Transverse colon (tissue), 4 donors: ENCODE results near the gene LPAR2. TPM values are rescaled to one million over a fixed set of nuclear protein-coding genes. Genes with fewer than 3 reads are reported as not detected.

ENCODE experiments used
- DNase-seq: peaks from one replicate; pipeline ENCODE4 v3.0.0-alpha.2; 2019
- H3K27ac ChIP-seq, 4 donors: fragments of 200-600 bp; sonication (generic); 2 replicates each; pipeline ENCODE4 v1.5.1; 2016 to 2018; ENCODE audit warnings: inconsistent platforms in 4 of 4
- H3K27me3 ChIP-seq: fragments of 200-600 bp; sonication (generic); 2 replicates; pipeline ENCODE4 v1.5.1; 2017; ENCODE audit warnings: inconsistent platforms
- H3K36me3 ChIP-seq, 4 donors: fragments of 200-600 bp; sonication (generic); 2 replicates each; pipeline ENCODE4 v1.5.1; 2017 to 2019; ENCODE audit warnings: inconsistent platforms in 4 of 4
- H3K4me1 ChIP-seq, 4 donors: fragments of 200-600 bp; sonication (generic); 2 replicates each; pipeline ENCODE4 v1.5.1; 2017 to 2020; ENCODE audit warnings: inconsistent platforms in 4 of 4
- H3K4me3 ChIP-seq, 4 donors: fragments of 200-600 bp; sonication (generic); 1 replicate in 1 of 4; 2 replicates in 3 of 4; pipeline versions ENCODE4 v1.5.1 to v1.6.1; 2017 to 2019; ENCODE audit warnings: inconsistent platforms in 4 of 4
- H3K9me3 ChIP-seq, 2 donors: fragments of 200-600 bp; sonication (generic); 2 replicates each; pipeline ENCODE4 v1.5.1; 2017 to 2019; ENCODE audit warnings: inconsistent platforms in 2 of 2
- CTCF ChIP-seq, 5 experiments: fragments of 200-600 bp in 3 of 5; fragments of 450-650 bp in 2 of 5; sonication (generic) in 3 of 5; IDR thresholded peaks; 1 replicate in 2 of 5; 2 replicates in 3 of 5; pipeline ENCODE4 v1.5.1; 2016 to 2017; ENCODE audit warnings: antibody characterized with exemption in 5 of 5, inconsistent platforms in 3 of 5, mild to moderate bottlenecking in 2 of 5, moderate library complexity in 1 of 5
- EP300 ChIP-seq: sonication (generic); formaldehyde crosslinking; IDR thresholded peaks from one replicate; pipeline ENCODE4 v1.6.1; 2017; ENCODE audit warnings: antibody characterized with exemption, low read depth
- POLR2A ChIP-seq: fragments of 450-650 bp; IDR thresholded peaks from one replicate; pipeline ENCODE4 v1.6.1; 2016; ENCODE audit warnings: antibody characterized with exemption, mild to moderate bottlenecking, moderate library complexity
- POLR2AphosphoS5 ChIP-seq, 3 donors: sonication (generic); formaldehyde crosslinking; IDR thresholded peaks; one replicate each; pipeline ENCODE4 v1.6.1; 2016; ENCODE audit warnings: antibody characterized with exemption in 3 of 3
- WGBS, 2 donors: methylation state at CpG; one replicate each; pipeline ENCODE4 v1.1.5; 2018; ENCODE audit warnings: low coverage in 1 of 2; 5-methylcytosine and 5-hydroxymethylcytosine counted together
- in situ Hi-C, 4 donors: fragments of 200-750 bp; cut with MboI; loops; one replicate each; pipeline versions ENCODE4 v1.15.0 to v1.15.1; 2017; ENCODE audit warnings: low sequenced_read_pairs in 3 of 4, low pct_ligation_motif_present in 1 of 4, low pct_unique_long_range_greater_than_20kb in 1 of 4
- intact Hi-C: fragments of 100-400 bp; cut with DNase I; formaldehyde crosslinking; loops from one replicate; pipeline ENCODE4 v1.15.1; 2023; ENCODE audit warnings: low total_unique reads
- total RNA-seq, 4 donors: library from RNA; depleted of rRNA; stranded (reverse); fragments of >200 nt; gene quantifications; one replicate each; pipeline ENCODE4 v1.1.0, GENCODE V29; 2016

LPAR2 gene
- total RNA-seq, 4 donors from 2014 or later: 19.2 to 52.5 (median 32.6) TPM

GRCh38 chr19:19659646-19660245 lies 31.7 kb upstream of the LPAR2 start:
- H3K36me3 ChIP-seq: peaks cover 0 to 44% (median 18%) of the 10 kb centered on the region in 4 donors
- H3K9me3 ChIP-seq: no peaks in the 10 kb centered on the region
- no peak overlapping the region for H3K4me3 ChIP-seq
- 87 to 90% methylated on average over 6 to 17 of the region's 17 CpGs for WGBS, 2 donors
- H3K27ac ChIP-seq: no peak overlapping the region
- in situ Hi-C loops (no loop called here), intact Hi-C loops (no loop called here)
- H3K27me3 ChIP-seq: no peaks in the 10 kb centered on the region
- H3K4me1 ChIP-seq: peaks cover 7 to 24% (median 12%) of the 10 kb centered on the region in 4 donors
- TF ChIP-seq CTCF (IDR thresholded peaks at IDR 0.05) (no peak), EP300 (no peak)
- DNase-seq: no peak

GRCh38 chr19:19657397-19657783 lies 29.4 kb upstream of the LPAR2 start:
- TF ChIP-seq EP300 (no peak), POLR2AphosphoS5 (IDR thresholded peaks at IDR 0.05) (no peak), CTCF (IDR thresholded peaks at IDR 0.05) (no peak), POLR2A (no peak)
- 81% methylated on average over 10 of the region's 10 CpGs; no CpG with 5 or more reads in 1 of the 2 donors for WGBS, 2 donors
- in situ Hi-C loops (no loop called here), intact Hi-C loops (no loop called here)
- DNase-seq: no peak
- no peaks in the 10 kb centered on the region for H3K9me3 ChIP-seq
- peaks cover 2 to 15% (median 5%) of the 10 kb centered on the region in 4 donors for H3K4me1 ChIP-seq
- H3K27ac ChIP-seq: no peak overlapping the region
- peaks cover 0 to 62% (median 32%) of the 10 kb centered on the region in 4 donors for H3K36me3 ChIP-seq
- no peaks in the 10 kb centered on the region for H3K27me3 ChIP-seq
- H3K4me3 ChIP-seq: no peak overlapping the region

GRCh38 chr19:19656451-19657396 lies 28.7 kb upstream of the LPAR2 start:
- no peaks in the 10 kb centered on the region for H3K27me3 ChIP-seq
- H3K27ac ChIP-seq: no peak overlapping the region
- no peaks in the 10 kb centered on the region for H3K9me3 ChIP-seq
- TF ChIP-seq POLR2AphosphoS5 (IDR thresholded peaks at IDR 0.05) (no peak), EP300 (no peak), CTCF (IDR thresholded peaks at IDR 0.05) (no peak), POLR2A (no peak)
- in situ Hi-C loops: no loop called here
- WGBS, 2 donors: 95% methylated on average over 11 to 33 of the region's 33 CpGs
- peaks cover 0 to 66% (median 34%) of the 10 kb centered on the region in 4 donors for H3K36me3 ChIP-seq
- intact Hi-C loops: no loop called here
- peaks cover 0 to 8% (median 0%) of the 10 kb centered on the region in 4 donors for H3K4me1 ChIP-seq
- no peak overlapping the region for H3K4me3 ChIP-seq
- DNase-seq: no peak

GRCh38 chr19:19655641-19656343 lies 27.8 kb upstream of the LPAR2 start:
- Histone ChIP-seq H3K4me3 (no peak overlapping the region), H3K4me1 (no peaks in the 10 kb centered on the region), H3K27me3 (no peaks in the 10 kb centered on the region), H3K9me3 (no peaks in the 10 kb centered on the region), H3K36me3 (peaks cover 0 to 72% (median 36%) of the 10 kb centered on the region in 4 donors), H3K27ac (no peak overlapping the region)
- intact Hi-C loops (no loop called here), in situ Hi-C loops (no loop called here)
- TF ChIP-seq CTCF (IDR thresholded peaks at IDR 0.05) (no peak), EP300 (no peak), POLR2A (no peak), POLR2AphosphoS5 (IDR thresholded peaks at IDR 0.05) (no peak)
- WGBS, 2 donors: 90% methylated on average over 20 of the region's 27 CpGs; no CpG with 5 or more reads in 1 of the 2 donors
- no peak for DNase-seq
